Loucy (cell line): Measurements from ENCODE around the gene ZNF549.
"Not testable (repeated sequence)": the region's sequence is repeated elsewhere in the genome, so short reads cannot be mapped to it uniquely, and the experiment has no call there.

Experiments
- H2AFZ ChIP-seq: fragments of 200-600 bp; sonication (generic); 2 replicates; pipeline ENCODE4 v1.6.0; 2016; ENCODE audit warnings: antibody characterized with exemption, mild to moderate bottlenecking, low read length, moderate library complexity
- H3F3A ChIP-seq: fragments of 200-600 bp; 2 replicates; pipeline ENCODE4 v1.6.0; 2016; ENCODE audit warnings: antibody characterized with exemption, low read depth, mild to moderate bottlenecking
- H3K27me3 ChIP-seq: fragments of 200-600 bp; sonication (generic); 2 replicates; pipeline ENCODE4 v1.6.1; 2014; ENCODE audit warnings: low read length, mild to moderate bottlenecking; ENCODE audit not compliant: insufficient read depth, poor library complexity, severe bottlenecking
- H3K36me3 ChIP-seq: fragments of 200-600 bp; sonication (generic); 2 replicates; pipeline ENCODE4 v1.6.1; 2016; ENCODE audit warnings: low read length; ENCODE audit not compliant: insufficient read depth
- H3K4me1 ChIP-seq: fragments of 200-600 bp; sonication (generic); 2 replicates; pipeline ENCODE4 v1.5.1; 2014; ENCODE audit warnings: low read length, mild to moderate bottlenecking; ENCODE audit not compliant: insufficient read depth, poor library complexity, severe bottlenecking
- H3K4me2 ChIP-seq: fragments of 200-600 bp; sonication (generic); 2 replicates; pipeline ENCODE4 v1.6.0; 2014; ENCODE audit warnings: antibody characterized with exemption, low read length, low read depth, mild to moderate bottlenecking; ENCODE audit not compliant: poor library complexity, severe bottlenecking
- H3K4me3 ChIP-seq: fragments of 200-600 bp; sonication (generic); 2 replicates; pipeline ENCODE4 v1.5.1; 2014; ENCODE audit warnings: low read length, mild to moderate bottlenecking, mixed read lengths; ENCODE audit not compliant: poor library complexity, severe bottlenecking
- H3K79me2 ChIP-seq: fragments of 200-600 bp; sonication (generic); 2 replicates; pipeline ENCODE4 v1.6.1; 2014; ENCODE audit warnings: low read length; ENCODE audit not compliant: insufficient read depth
- H3K9ac ChIP-seq: fragments of 200-600 bp; sonication (generic); 2 replicates; pipeline ENCODE4 v1.6.0; 2014; ENCODE audit warnings: mild to moderate bottlenecking, low read depth, low read length, moderate library complexity; ENCODE audit not compliant: poor library complexity, severe bottlenecking
- H3K9me2 ChIP-seq: fragments of 200-600 bp; sonication (generic); replicated peaks from 2 replicates; pipeline ENCODE4 v1.6.1; 2016; ENCODE audit warnings: low read depth, low read length, mixed read lengths
- H3K9me3 ChIP-seq: fragments of 200-600 bp; sonication (generic); 2 replicates; pipeline ENCODE4 v1.6.1; 2014; ENCODE audit warnings: mild to moderate bottlenecking, antibody characterized with exemption, low read length, low read depth; ENCODE audit not compliant: insufficient read depth
- H4K20me1 ChIP-seq: fragments of 200-600 bp; sonication (generic); 2 replicates; pipeline ENCODE4 v1.6.0; 2014; ENCODE audit warnings: antibody characterized with exemption, low read length, mild to moderate bottlenecking; ENCODE audit not compliant: insufficient read depth, poor library complexity, severe bottlenecking
- EZH2phosphoT487 ChIP-seq: fragments of 200-600 bp; IDR thresholded peaks from 2 replicates; pipeline ENCODE4 v1.6.1; 2018; ENCODE audit warnings: antibody characterized with exemption, mild to moderate bottlenecking, moderate library complexity, borderline replicate concordance
- TF ChIP-seq, protein P1 (sequence below): fragments of 200-600 bp; sonication (generic); conservative IDR thresholded peaks from 2 replicates; pipeline ENCODE4 v1.5.1; 2014; ENCODE audit warnings: mild to moderate bottlenecking, antibody characterized with exemption, low read length

ZNF549 gene

DNA sequence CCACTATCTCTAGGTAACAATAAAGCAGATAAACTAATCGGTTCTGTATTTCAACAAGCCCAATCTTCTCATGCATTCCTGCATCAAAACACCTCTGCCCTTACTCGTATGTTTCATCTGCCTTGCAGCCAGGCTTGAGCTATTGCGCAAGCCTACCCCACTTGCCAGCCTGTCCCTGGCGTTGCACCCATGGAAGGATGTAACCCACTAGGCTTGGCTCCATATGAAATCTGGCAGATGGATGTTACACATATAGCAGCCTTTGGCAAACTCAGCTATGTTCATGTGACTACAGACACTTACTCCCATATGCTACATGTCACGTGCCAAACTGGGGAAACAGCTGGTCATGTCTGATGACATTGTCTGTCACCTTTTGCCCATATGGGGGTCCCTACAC is 11.9 kb upstream of the ZNF549 start:
- no peak overlapping the region for H3K4me2 ChIP-seq
- H4K20me1 ChIP-seq: no peaks in the 10 kb centered on the region
- no peaks in the 10 kb centered on the region for H3K9me2 ChIP-seq
- H2AFZ ChIP-seq: no peak overlapping the region
- H3K27me3 ChIP-seq: no peaks in the 10 kb centered on the region
- no peaks in the 10 kb centered on the region for H3F3A ChIP-seq
- no peak overlapping the region for H3K9ac ChIP-seq
- peaks cover 15% of the 10 kb centered on the region for H3K4me1 ChIP-seq
- H3K9me3 ChIP-seq: peaks cover 32% of the 10 kb centered on the region; the same call in 1 of the 2 replicates
- TF ChIP-seq, protein P1, sequence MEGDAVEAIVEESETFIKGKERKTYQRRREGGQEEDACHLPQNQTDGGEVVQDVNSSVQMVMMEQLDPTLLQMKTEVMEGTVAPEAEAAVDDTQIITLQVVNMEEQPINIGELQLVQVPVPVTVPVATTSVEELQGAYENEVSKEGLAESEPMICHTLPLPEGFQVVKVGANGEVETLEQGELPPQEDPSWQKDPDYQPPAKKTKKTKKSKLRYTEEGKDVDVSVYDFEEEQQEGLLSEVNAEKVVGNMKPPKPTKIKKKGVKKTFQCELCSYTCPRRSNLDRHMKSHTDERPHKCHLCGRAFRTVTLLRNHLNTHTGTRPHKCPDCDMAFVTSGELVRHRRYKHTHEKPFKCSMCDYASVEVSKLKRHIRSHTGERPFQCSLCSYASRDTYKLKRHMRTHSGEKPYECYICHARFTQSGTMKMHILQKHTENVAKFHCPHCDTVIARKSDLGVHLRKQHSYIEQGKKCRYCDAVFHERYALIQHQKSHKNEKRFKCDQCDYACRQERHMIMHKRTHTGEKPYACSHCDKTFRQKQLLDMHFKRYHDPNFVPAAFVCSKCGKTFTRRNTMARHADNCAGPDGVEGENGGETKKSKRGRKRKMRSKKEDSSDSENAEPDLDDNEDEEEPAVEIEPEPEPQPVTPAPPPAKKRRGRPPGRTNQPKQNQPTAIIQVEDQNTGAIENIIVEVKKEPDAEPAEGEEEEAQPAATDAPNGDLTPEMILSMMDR: no peak
- no peak for TF ChIP-seq EZH2phosphoT487
- peaks cover 6% of the 10 kb centered on the region; the same call in 1 of the 2 replicates for H3K36me3 ChIP-seq
- H3K79me2 ChIP-seq: no peaks in the 10 kb centered on the region
- H3K4me3 ChIP-seq: no peak overlapping the region

DNA sequence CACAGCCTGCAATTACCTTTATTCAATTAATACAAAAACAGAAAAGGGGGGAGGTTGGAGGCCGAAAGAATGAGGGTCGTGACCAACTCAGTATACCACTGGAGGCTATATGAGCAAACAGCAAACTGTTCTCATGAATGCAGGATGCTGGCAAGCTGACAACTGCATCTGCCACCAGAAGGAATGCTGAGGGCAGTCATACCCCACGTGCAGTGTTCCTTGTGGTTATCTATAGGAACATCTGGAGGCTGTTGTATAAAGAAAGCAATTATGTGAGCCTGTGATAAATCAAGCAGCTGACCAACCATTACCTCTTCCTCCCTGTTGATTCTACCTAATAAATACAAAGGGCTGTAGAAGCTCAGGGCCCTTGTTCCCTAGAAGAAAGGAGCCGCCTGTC is 9.1 kb upstream of the ZNF549 start:
- not testable (repeated sequence) for H3F3A ChIP-seq, H3K9me2 ChIP-seq, H3K4me2 ChIP-seq, H2AFZ ChIP-seq, H4K20me1 ChIP-seq, H3K9ac ChIP-seq, H3K27me3 ChIP-seq, H3K79me2 ChIP-seq, H3K4me3 ChIP-seq, H3K36me3 ChIP-seq
- H3K4me1 ChIP-seq: peaks cover 15% of the 10 kb centered on the region
- H3K9me3 ChIP-seq: peaks cover 17% of the 10 kb centered on the region; the same call in 1 of the 2 replicates

DNA sequence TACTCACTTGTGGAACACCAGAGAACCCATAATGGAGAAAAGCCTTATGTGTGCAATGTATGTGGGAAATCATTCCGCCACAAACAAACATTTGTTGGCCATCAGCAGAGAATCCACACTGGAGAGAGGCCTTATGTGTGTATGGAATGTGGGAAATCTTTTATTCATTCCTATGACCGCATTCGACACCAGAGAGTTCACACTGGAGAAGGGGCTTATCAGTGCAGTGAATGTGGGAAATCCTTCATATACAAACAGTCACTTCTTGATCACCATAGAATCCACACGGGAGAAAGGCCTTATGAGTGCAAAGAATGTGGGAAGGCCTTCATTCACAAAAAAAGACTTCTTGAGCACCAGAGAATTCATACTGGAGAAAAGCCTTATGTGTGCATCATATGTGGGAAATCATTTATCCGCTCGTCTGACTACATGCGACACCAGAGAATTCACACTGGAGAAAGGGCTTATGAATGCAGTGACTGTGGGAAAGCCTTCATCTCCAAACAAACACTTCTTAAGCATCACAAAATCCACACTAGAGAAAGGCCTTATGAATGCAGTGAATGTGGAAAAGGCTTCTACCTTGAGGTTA is 10.9 kb downstream of the ZNF549 start:
- Histone ChIP-seq H3K4me2 (no peak overlapping the region), H2AFZ (no peak overlapping the region), H3F3A (no peaks in the 10 kb centered on the region), H3K4me1 (no peaks in the 10 kb centered on the region), H4K20me1 (no peaks in the 10 kb centered on the region), H3K4me3 (no peak overlapping the region), H3K9ac (no peak overlapping the region), H3K36me3 (peaks cover 81% of the 10 kb centered on the region), H3K79me2 (peaks cover 10% of the 10 kb centered on the region; the same call in 1 of the 2 replicates), H3K27me3 (no peaks in the 10 kb centered on the region), H3K9me2 (no peaks in the 10 kb centered on the region), H3K9me3 (peaks cover 40% of the 10 kb centered on the region; the same call in 1 of the 2 replicates)
- no peak for TF ChIP-seq EZH2phosphoT487
- TF ChIP-seq, protein P1: no peak

DNA sequence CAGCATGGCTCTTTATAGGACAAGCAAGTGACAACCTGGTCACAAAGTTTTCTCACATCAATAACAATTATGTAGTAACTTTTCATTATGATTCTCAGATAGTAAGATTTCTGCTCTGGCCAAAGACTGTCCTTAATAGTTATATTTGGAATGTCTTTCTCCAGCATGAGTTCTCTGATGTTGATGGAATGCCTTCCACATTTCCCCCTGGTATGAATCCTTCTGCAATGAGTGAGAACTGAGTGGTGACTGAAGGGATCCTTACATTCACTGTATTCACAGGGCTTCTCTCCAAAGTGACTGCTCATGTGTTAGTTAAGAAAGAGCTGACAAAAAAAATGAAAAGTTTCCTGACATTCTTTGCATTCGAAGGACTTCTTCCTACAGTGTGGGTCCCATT is 19.4 kb downstream of the ZNF549 start:
- H3K9me3 ChIP-seq: peaks cover 45% of the 10 kb centered on the region; the same call in 1 of the 2 replicates
- H3F3A ChIP-seq: no peaks in the 10 kb centered on the region
- no peaks in the 10 kb centered on the region for H4K20me1 ChIP-seq
- H2AFZ ChIP-seq: no peak overlapping the region
- no peak overlapping the region for H3K9ac ChIP-seq
- TF ChIP-seq, protein P1: no peak
- TF ChIP-seq EZH2phosphoT487: no peak
- H3K4me3 ChIP-seq: no peak overlapping the region
- H3K9me2 ChIP-seq: no peaks in the 10 kb centered on the region
- no peaks in the 10 kb centered on the region for H3K4me1 ChIP-seq
- no peak overlapping the region for H3K4me2 ChIP-seq
- no peaks in the 10 kb centered on the region for H3K79me2 ChIP-seq
- H3K27me3 ChIP-seq: no peaks in the 10 kb centered on the region
- peaks cover 88% of the 10 kb centered on the region for H3K36me3 ChIP-seq
